Smooth muscle cell (in vitro differentiated cells): ENCODE data around the gene JUND. TPM values are rescaled to one million over a fixed set of nuclear protein-coding genes. Genes with fewer than 3 reads are reported as not detected.

ENCODE experiments used
- DNase-seq: peaks from one replicate; lab custom pipeline; 2025; ENCODE audit not compliant: unreplicated experiment; lab: John Stamatoyannopoulos, UW
- H2AFZ ChIP-seq: fragments of 200-600 bp; sonication (generic); 2 replicates; pipeline ENCODE4 v1.6.0; 2016; ENCODE audit warnings: antibody characterized with exemption, low read depth, mild to moderate bottlenecking
- H3F3A ChIP-seq: fragments of 200-600 bp; sonication (generic); 2 replicates; pipeline ENCODE4 v1.6.0; 2017; ENCODE audit warnings: antibody characterized with exemption, low read depth
- H3K27ac ChIP-seq: fragments of 200-600 bp; sonication (generic); 2 replicates; pipeline ENCODE4 v1.5.1; 2016; ENCODE audit warnings: low read depth, mild to moderate bottlenecking
- H3K27me3 ChIP-seq: fragments of 200-600 bp; sonication (generic); 2 replicates; pipeline ENCODE4 v1.6.1; 2016; ENCODE audit warnings: low read depth, mild to moderate bottlenecking
- H3K36me3 ChIP-seq: fragments of 200-600 bp; sonication (generic); 2 replicates; pipeline ENCODE4 v1.5.1; 2016; ENCODE audit warnings: low read depth
- H3K4me1 ChIP-seq: fragments of 200-600 bp; sonication (generic); 2 replicates; pipeline ENCODE4 v1.5.1; 2016; ENCODE audit warnings: low read depth
- H3K4me2 ChIP-seq: fragments of 200-600 bp; sonication (generic); 2 replicates; pipeline ENCODE4 v1.6.0; 2016; ENCODE audit warnings: mild to moderate bottlenecking
- H3K4me3 ChIP-seq: fragments of 200-600 bp; sonication (generic); 2 replicates; pipeline ENCODE4 v1.5.1; 2016; ENCODE audit warnings: mild to moderate bottlenecking
- H3K79me2 ChIP-seq: fragments of 200-600 bp; sonication (generic); 2 replicates; pipeline ENCODE4 v1.6.0; 2016; ENCODE audit warnings: low read depth, mild to moderate bottlenecking
- H3K9ac ChIP-seq: fragments of 200-600 bp; sonication (generic); 2 replicates; pipeline ENCODE4 v1.6.0; 2016; ENCODE audit warnings: low read depth
- H3K9me3 ChIP-seq: fragments of 200-600 bp; sonication (generic); replicated peaks from 2 replicates; pipeline ENCODE4 v1.5.1; 2016; ENCODE audit warnings: low read depth
- H4K20me1 ChIP-seq: fragments of 200-600 bp; sonication (generic); 2 replicates; pipeline ENCODE4 v1.6.0; 2016; ENCODE audit warnings: low read depth
- WGBS: methylation state at CpG from one replicate; pipeline ENCODE4 v1.1.7; 2016; ENCODE audit warnings: low lambda C conversion rate; 5-methylcytosine and 5-hydroxymethylcytosine counted together
- polyA plus RNA-seq: library from polyadenylated mRNA; unstranded; fragments of >200 nt; fragmentation: Nextera tagmentation; extraction: Ambion mirVana; gene quantifications from 2 replicates; pipeline ENCODE4 v1.2.1, GENCODE V29; 2016
- total RNA-seq: library from RNA; depleted of rRNA; stranded (reverse); fragments of >200 nt; gene quantifications from 2 replicates; pipeline ENCODE4 v1.2.3, GENCODE V29; 2014
- TF ChIP-seq, protein P1 (sequence below): fragments of 200-600 bp; sonication (generic); IDR thresholded peaks from 2 replicates; pipeline ENCODE4 v1.5.1; 2017; ENCODE audit warnings: borderline replicate concordance, mild to moderate bottlenecking, antibody characterized with exemption; ENCODE audit not compliant: insufficient read depth, poor library complexity, severe bottlenecking

Gene JUND
- total RNA-seq (79.9 and 164 TPM in 2 replicates), polyA plus RNA-seq (464 and 497 TPM in 2 replicates)

DNA sequence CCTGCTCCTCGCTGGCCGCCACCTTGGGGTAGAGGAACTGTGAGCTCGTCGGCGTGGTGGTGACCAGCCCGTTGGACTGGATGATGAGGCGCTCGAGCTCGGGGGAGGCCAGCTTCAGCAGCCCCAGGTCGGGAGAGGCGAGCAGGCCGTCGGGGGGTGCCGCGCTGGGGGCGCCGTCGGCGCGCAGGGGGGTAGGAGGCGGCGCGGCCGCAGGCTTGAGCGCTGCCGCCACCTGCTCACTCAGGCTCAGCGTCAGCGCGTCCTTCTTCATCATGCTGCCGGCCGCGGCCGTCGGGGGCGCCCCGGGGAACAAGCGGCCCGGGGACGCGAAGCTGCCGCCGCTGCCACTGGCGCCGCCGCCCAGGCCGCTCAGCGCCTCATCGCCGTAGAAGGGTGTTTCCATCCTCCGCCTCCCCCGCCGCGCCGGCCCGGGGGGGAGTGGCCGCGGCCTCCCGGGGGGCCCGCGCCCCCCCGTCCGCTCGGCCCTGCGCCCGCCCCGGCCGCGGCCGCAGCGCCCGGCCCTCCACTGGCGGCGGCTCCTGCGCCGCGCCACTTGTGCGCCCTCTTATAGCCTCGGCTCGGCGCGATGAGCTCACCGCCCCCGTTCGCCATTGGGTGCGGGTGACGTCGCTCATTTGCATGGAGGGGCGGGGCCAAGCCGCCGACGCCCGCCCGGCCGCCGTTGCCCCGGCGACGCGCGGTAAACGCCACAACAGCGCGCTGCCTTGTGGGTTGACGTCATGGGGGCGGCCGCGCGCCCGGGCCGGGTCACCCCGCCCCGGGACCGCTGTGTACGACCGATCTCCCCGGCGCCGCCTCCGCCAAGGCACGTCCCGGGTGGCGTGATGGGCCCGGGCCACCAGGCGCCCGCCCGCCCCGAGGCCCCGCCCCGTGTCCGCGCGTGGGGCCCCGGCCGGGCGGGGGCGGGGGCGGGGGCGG is at the start of gene JUND:
JUND (minus strand) TSS at position 541 of the 939 bp plus-strand sequence; CDS start at position 403, 138 bp downstream.
- peak within 1 kb of the TSS; percentile 89 for H3K4me2 ChIP-seq
- H3K36me3 ChIP-seq, result no peaks in the 10 kb centered on the region
- peak within 1 kb of the TSS; percentile 100 for H3K9ac ChIP-seq
- WGBS, result under 1% methylated on average over 96 of the region's 138 CpGs
- TF ChIP-seq, protein P1, sequence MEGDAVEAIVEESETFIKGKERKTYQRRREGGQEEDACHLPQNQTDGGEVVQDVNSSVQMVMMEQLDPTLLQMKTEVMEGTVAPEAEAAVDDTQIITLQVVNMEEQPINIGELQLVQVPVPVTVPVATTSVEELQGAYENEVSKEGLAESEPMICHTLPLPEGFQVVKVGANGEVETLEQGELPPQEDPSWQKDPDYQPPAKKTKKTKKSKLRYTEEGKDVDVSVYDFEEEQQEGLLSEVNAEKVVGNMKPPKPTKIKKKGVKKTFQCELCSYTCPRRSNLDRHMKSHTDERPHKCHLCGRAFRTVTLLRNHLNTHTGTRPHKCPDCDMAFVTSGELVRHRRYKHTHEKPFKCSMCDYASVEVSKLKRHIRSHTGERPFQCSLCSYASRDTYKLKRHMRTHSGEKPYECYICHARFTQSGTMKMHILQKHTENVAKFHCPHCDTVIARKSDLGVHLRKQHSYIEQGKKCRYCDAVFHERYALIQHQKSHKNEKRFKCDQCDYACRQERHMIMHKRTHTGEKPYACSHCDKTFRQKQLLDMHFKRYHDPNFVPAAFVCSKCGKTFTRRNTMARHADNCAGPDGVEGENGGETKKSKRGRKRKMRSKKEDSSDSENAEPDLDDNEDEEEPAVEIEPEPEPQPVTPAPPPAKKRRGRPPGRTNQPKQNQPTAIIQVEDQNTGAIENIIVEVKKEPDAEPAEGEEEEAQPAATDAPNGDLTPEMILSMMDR, result no peak
- H4K20me1 ChIP-seq, result peaks cover 47% of the 10 kb centered on the region
- H3K27me3 ChIP-seq, result no peaks in the 10 kb centered on the region
- H3K79me2 ChIP-seq, result peaks cover 40% of the 10 kb centered on the region
- DNase-seq, result peak; percentile 100
- H3K4me1 ChIP-seq, result peaks cover 15% of the 10 kb centered on the region
- no peaks in the 10 kb centered on the region for H3K9me3 ChIP-seq
- no peak within 1 kb of the TSS for H2AFZ ChIP-seq
- H3K27ac ChIP-seq, result peak within 1 kb of the TSS; percentile 97
- H3K4me3 ChIP-seq, result peak within 1 kb of the TSS; percentile 96
- peaks cover 29% of the 10 kb centered on the region for H3F3A ChIP-seq

DNA sequence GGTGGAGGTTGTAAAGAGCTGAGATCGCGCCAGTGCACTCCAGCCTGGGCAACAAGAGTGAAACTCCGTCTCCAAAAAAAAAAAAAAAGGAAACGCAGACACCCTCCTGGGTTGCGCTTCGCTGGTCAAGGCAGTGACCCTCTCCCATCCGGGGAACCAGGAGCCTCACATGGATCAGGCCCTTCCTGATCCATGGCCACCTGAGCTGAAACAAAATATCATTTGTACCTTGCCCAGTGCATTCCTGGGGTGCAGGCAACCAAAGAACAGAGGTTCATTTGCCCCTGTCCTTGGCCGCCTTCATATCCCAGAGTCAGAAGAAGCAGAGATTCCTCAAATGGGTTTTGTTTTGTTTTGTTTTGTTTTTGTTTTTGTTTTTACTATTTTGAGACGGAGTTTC is 49.4 kb upstream of the JUND start:
- no peak overlapping the region for H3K9ac ChIP-seq
- H2AFZ ChIP-seq, result no peak overlapping the region
- no peaks in the 10 kb centered on the region for H4K20me1 ChIP-seq
- peaks cover 7% of the 10 kb centered on the region for H3K4me1 ChIP-seq
- H3K9me3 ChIP-seq, result no peaks in the 10 kb centered on the region
- no peaks in the 10 kb centered on the region for H3K27me3 ChIP-seq
- peaks cover 3% of the 10 kb centered on the region for H3F3A ChIP-seq
- no peaks in the 10 kb centered on the region for H3K79me2 ChIP-seq
- TF ChIP-seq, protein P1, result no peak
- H3K36me3 ChIP-seq, result no peaks in the 10 kb centered on the region
- WGBS, result 87% methylated on average over 9 of the region's 9 CpGs
- H3K4me2 ChIP-seq, result no peak overlapping the region
- H3K4me3 ChIP-seq, result no peak overlapping the region
- H3K27ac ChIP-seq, result no peak overlapping the region
- DNase-seq, result no peak

DNA sequence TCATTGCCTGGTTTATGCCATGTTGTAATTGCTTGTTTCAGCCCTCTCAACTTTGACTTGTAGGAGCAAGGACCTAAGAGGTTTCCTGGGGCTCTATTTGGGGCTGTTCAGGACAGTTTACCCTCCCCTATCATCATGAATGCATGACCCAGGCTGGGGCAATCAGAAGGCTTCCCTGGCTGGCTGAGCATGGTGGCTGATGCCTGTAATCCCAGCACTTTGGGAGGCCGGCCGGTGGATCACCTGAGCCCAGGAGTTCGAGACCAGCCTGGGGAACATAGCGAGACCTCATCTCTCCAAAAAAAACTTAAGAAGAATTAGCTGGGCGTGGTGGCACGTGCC is 47.6 kb upstream of the JUND start:
- Histone ChIP-seq H3K4me1 (peaks cover 7% of the 10 kb centered on the region), H3K27me3 (no peaks in the 10 kb centered on the region), H3K79me2 (no peaks in the 10 kb centered on the region), H3K36me3 (no peaks in the 10 kb centered on the region), H3F3A (peaks cover 8% of the 10 kb centered on the region), H3K4me3 (peak overlapping the region; percentile 44), H3K4me2 (peak overlapping the region; percentile 82), H3K27ac (peak overlapping the region; percentile 80), H2AFZ (peak overlapping the region; percentile 65), H3K9me3 (no peaks in the 10 kb centered on the region), H4K20me1 (no peaks in the 10 kb centered on the region), H3K9ac (peak overlapping the region; percentile 42)
- TF ChIP-seq, protein P1, result no peak
- 81% methylated on average over 6 of the region's 6 CpGs for whole genome bisulfite sequencing
- no peak for DNase-seq
